Astrocyte (in vitro differentiated cells and primary cell): Measurements from ENCODE around the gene SLC10A4. TPM values are rescaled to one million over a fixed set of nuclear protein-coding genes. Genes with fewer than 3 reads are reported as not detected.

ENCODE experiments used
- DNase-seq: peaks from one replicate; pipeline ENCODE4 v3.0.0-alpha.2; 2010; ENCODE audit warnings: low read depth
- FAIRE-seq: peaks from 2 replicates; lab custom pipeline; 2011; peaks lifted over from hg19 to GRCh38; lab: Jason Lieb, UNC
- H2AFZ ChIP-seq: 2 replicates; pipeline ENCODE4 v1.6.0; 2012; ENCODE audit warnings: low read depth, low read length, inconsistent platforms
- H3K27ac ChIP-seq: 2 replicates; pipeline ENCODE4 v1.5.1; 2011; ENCODE audit warnings: low read depth, low read length, inconsistent platforms
- H3K27me3 ChIP-seq: 2 replicates; pipeline ENCODE4 v1.6.0; 2011; ENCODE audit warnings: low read length, inconsistent platforms; ENCODE audit not compliant: insufficient read depth
- H3K36me3 ChIP-seq: 2 replicates; pipeline ENCODE4 v1.5.1; 2011; ENCODE audit warnings: low read length, inconsistent platforms; ENCODE audit not compliant: insufficient read depth
- H3K4me1 ChIP-seq: 2 replicates; pipeline ENCODE4 v1.5.1; 2011; ENCODE audit warnings: low read length, inconsistent platforms; ENCODE audit not compliant: insufficient read depth
- H3K4me2 ChIP-seq: 2 replicates; pipeline ENCODE4 v1.6.0; 2012; ENCODE audit warnings: low read length, inconsistent platforms
- H3K4me3 ChIP-seq: 2 replicates; pipeline ENCODE4 v1.5.1; 2011; ENCODE audit warnings: low read depth, mild to moderate bottlenecking, low read length, inconsistent platforms; ENCODE audit not compliant: insufficient read depth
- H3K79me2 ChIP-seq: 2 replicates; pipeline ENCODE4 v1.6.0; 2012; ENCODE audit warnings: mild to moderate bottlenecking, low read length, inconsistent platforms; ENCODE audit not compliant: insufficient read depth
- H3K9ac ChIP-seq: 2 replicates; pipeline ENCODE4 v1.6.0; 2012; ENCODE audit warnings: mild to moderate bottlenecking, low read length, inconsistent platforms
- H3K9me3 ChIP-seq: 2 replicates; pipeline ENCODE4 v1.5.1; 2012; ENCODE audit warnings: low read depth, mild to moderate bottlenecking, low read length, inconsistent platforms; ENCODE audit not compliant: insufficient read depth
- H4K20me1 ChIP-seq: 2 replicates; pipeline ENCODE4 v1.6.0; 2012; ENCODE audit warnings: low read length, inconsistent platforms; ENCODE audit not compliant: insufficient read depth
- H3K27ac Mint-ChIP-seq: one replicate; pipeline ENCODE4 v1.8.0; 2021; ENCODE audit warnings: mild to moderate bottlenecking, mixed read lengths; ENCODE audit not compliant: unreplicated experiment
- H3K27me3 Mint-ChIP-seq: one replicate; pipeline ENCODE4 v1.8.0; 2021; ENCODE audit warnings: low read depth, mixed read lengths; ENCODE audit not compliant: unreplicated experiment
- H3K36me3 Mint-ChIP-seq: one replicate; pipeline ENCODE4 v1.8.0; 2021; ENCODE audit warnings: low read depth, mixed read lengths; ENCODE audit not compliant: unreplicated experiment
- H3K4me1 Mint-ChIP-seq: one replicate; pipeline ENCODE4 v1.8.0; 2021; ENCODE audit warnings: low read depth, mixed read lengths; ENCODE audit not compliant: unreplicated experiment
- H3K4me3 Mint-ChIP-seq: one replicate; pipeline ENCODE4 v1.8.0; 2021; ENCODE audit warnings: mild to moderate bottlenecking, moderate library complexity, mixed read lengths; ENCODE audit not compliant: unreplicated experiment
- H3K9me3 Mint-ChIP-seq: one replicate; pipeline ENCODE4 v1.8.0; 2021; ENCODE audit warnings: mild to moderate bottlenecking, mixed read lengths; ENCODE audit not compliant: unreplicated experiment
- CTCF ChIP-seq: IDR thresholded peaks from 2 replicates; pipeline ENCODE4 v1.5.1; 2011; ENCODE audit warnings: low read depth, mild to moderate bottlenecking, inconsistent platforms, low read length, moderate library complexity; ENCODE audit not compliant: insufficient read depth
- EZH2 ChIP-seq: IDR thresholded peaks from 2 replicates; pipeline ENCODE4 v1.6.1; 2012; ENCODE audit warnings: mild to moderate bottlenecking, low read length, inconsistent platforms; ENCODE audit not compliant: insufficient read depth
- total RNA-seq: library from RNA; stranded (reverse); gene quantifications from 2 replicates; pipeline ENCODE4 v1.2.1, GENCODE V29; 2021

The SLC10A4 gene
- total RNA-seq, 1 donor from 2014 or later, result 0.16 TPM

- no peak for DNase-seq
- H3K27ac Mint-ChIP-seq, result no peak overlapping the region
- H3K4me1 Mint-ChIP-seq, result no peaks in the 10 kb centered on the region
- Histone ChIP-seq H3K4me1 (no peaks in the 10 kb centered on the region), H2AFZ (no peak overlapping the region), H3K27me3 (no peaks in the 10 kb centered on the region), H3K4me3 (no peak overlapping the region), H3K9ac (no peak overlapping the region), H3K36me3 (no peaks in the 10 kb centered on the region), H4K20me1 (no peaks in the 10 kb centered on the region), H3K27ac (no peak overlapping the region), H3K79me2 (no peaks in the 10 kb centered on the region), H3K4me2 (no peak overlapping the region), H3K9me3 (peaks cover 3% of the 10 kb centered on the region)
- TF ChIP-seq EZH2, result no peak
- H3K36me3 Mint-ChIP-seq, result no peaks in the 10 kb centered on the region
- no peak for FAIRE-seq
- no peak overlapping the region for H3K4me3 Mint-ChIP-seq
- peaks cover 5% of the 10 kb centered on the region for H3K9me3 Mint-ChIP-seq
- H3K27me3 Mint-ChIP-seq, result peaks cover 7% of the 10 kb centered on the region
These were observed 22.1 kb upstream of the SLC10A4 start for GRCh38 chr4:48461000-48461399.

GRCh38 chr4:48462363-48462762, 20.8 kb upstream of the SLC10A4 start:
- no peak overlapping the region for H3K27ac Mint-ChIP-seq
- DNase-seq, result no peak

GRCh38 chr4:48467442-48467841, 15.7 kb upstream of the SLC10A4 start:
- TF ChIP-seq CTCF (no peak), EZH2 (no peak)
- Mint-ChIP-seq H3K27ac (no peak overlapping the region), H3K4me3 (no peak overlapping the region), H3K4me1 (peaks cover 11% of the 10 kb centered on the region), H3K27me3 (no peaks in the 10 kb centered on the region), H3K9me3 (no peaks in the 10 kb centered on the region), H3K36me3 (no peaks in the 10 kb centered on the region)
- FAIRE-seq (no peak), DNase-seq (no peak)
- Histone ChIP-seq H3K27me3 (no peaks in the 10 kb centered on the region), H3K36me3 (no peaks in the 10 kb centered on the region), H3K9ac (no peak overlapping the region), H3K9me3 (no peaks in the 10 kb centered on the region), H3K4me3 (no peak overlapping the region), H3K4me1 (no peaks in the 10 kb centered on the region), H3K79me2 (no peaks in the 10 kb centered on the region), H3K4me2 (no peak overlapping the region), H4K20me1 (no peaks in the 10 kb centered on the region), H3K27ac (no peak overlapping the region), H2AFZ (no peak overlapping the region)

More at GRCh38 chr4:48462363-48462762, 20.8 kb upstream of the SLC10A4 start:
- Histone ChIP-seq H2AFZ (no peak overlapping the region), H3K27ac (no peak overlapping the region), H3K9ac (no peak overlapping the region), H3K79me2 (no peaks in the 10 kb centered on the region), H4K20me1 (no peaks in the 10 kb centered on the region), H3K4me1 (no peaks in the 10 kb centered on the region), H3K4me2 (no peak overlapping the region), H3K9me3 (peaks cover 3% of the 10 kb centered on the region), H3K36me3 (no peaks in the 10 kb centered on the region), H3K27me3 (no peaks in the 10 kb centered on the region), H3K4me3 (no peak overlapping the region)
- no peak for FAIRE-seq
- no peaks in the 10 kb centered on the region for H3K9me3 Mint-ChIP-seq
- H3K4me3 Mint-ChIP-seq, result no peak overlapping the region
- peaks cover 3% of the 10 kb centered on the region for H3K27me3 Mint-ChIP-seq
- H3K4me1 Mint-ChIP-seq, result no peaks in the 10 kb centered on the region
- TF ChIP-seq EZH2, result no peak
- TF ChIP-seq CTCF, result no peak
- H3K36me3 Mint-ChIP-seq, result no peaks in the 10 kb centered on the region
